Activated gamma-delta T cell treated with anti-CD3 and anti-CD28 coated beads, Interleukin-2, amount 50 U/mL, for 16 hours (primary cell): Measurements from ENCODE around the gene KCNMA1.

Experiments
- DNase-seq: peaks from one replicate; pipeline ENCODE4 v3.0.0-alpha.2; 2020; ENCODE audit warnings: low read depth

Gene KCNMA1

GRCh38 chr10:77485847-77486246 is 151.8 kb downstream of the KCNMA1 start:
- DNase-seq = no peak

DNA sequence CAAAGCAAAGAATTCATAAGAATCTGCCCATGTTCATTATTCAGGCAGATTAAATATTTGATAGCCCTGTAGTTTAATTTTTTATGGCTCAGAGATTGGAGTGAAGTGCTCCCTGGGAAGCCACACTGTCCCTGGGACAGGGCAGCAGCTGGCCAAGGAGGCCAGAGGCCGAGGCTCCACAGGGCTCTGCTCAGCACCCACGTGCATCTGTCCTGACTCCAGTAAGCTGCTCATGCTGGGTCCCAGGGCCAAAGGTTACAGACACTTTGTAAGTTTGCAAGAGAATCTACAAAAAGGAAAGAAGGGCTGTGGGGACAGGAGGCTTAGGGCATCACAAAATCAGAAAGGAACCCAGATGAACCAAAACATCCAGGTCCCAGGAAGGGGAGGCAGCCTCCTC is 155.5 kb downstream of the KCNMA1 start:
- no peak for DNase-seq

- DNase-seq = no peak
Observed at GRCh38 chr10:77479586-77479985, 158.0 kb downstream of the KCNMA1 start.

- DNase-seq = no peak
Observed at GRCh38 chr10:77478962-77479359, 158.6 kb downstream of the KCNMA1 start.

- DNase-seq = no peak
Observed at GRCh38 chr10:77478247-77478961, 159.2 kb downstream of the KCNMA1 start.

DNA sequence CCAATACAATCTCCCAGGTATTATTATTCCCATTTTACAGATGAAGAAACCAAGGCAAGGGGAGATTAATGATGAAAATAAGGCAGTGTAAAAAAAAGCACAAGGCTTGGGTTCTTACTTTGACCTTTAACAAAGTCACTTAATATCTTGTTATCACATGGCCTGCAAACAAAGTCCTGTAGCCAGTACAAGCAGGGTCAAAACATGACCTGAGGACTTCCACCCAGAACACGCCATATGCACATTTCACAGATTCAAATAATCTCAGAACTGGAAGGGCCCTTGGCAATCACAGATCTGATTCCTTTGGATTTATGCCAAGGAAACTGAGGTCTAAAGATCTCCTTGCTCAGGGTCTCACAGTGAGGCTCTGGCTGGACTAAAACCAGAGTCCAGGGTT is 162.1 kb downstream of the KCNMA1 start:
- no peak for DNase-seq

DNA sequence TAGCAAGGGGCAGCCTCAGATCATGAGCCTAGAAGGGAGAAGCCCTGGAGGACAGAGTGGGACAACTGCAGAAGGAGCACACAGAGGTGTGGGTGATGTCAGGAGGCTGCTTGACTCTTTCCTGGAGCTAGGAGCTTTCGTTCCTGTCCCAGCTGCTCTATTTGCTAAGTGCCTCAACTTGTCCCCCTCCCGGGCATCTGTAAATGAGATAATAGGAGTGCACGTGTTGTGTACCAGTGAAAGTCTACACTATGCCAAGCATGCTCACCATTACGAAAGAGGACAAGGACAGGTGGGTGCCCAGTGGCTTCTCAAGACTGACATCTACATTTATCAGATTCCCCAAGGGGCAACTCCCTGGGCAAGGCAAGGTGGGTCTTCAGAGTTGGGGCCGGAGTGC is 162.7 kb downstream of the KCNMA1 start:
- no peak for DNase-seq

DNA sequence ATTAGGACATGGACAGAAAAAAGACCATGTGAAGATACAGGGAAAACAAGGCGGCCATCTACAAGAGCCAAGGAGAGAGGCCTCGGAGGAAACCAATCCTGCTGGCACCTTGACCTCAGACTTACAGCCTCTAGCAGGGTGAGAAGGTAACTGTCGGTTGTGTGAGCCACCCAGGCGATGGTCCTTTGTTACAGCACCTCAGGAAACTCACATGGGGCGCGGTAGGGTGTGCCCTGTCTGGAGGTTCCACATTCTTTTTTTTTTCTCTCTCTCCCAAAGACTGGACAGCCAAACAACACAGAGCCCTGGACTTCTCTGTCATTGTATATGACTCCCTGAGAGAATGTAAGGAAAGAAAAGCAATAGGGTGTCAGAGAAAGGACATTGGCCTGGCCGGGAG is 163.2 kb downstream of the KCNMA1 start:
- DNase-seq = no peak

DNA sequence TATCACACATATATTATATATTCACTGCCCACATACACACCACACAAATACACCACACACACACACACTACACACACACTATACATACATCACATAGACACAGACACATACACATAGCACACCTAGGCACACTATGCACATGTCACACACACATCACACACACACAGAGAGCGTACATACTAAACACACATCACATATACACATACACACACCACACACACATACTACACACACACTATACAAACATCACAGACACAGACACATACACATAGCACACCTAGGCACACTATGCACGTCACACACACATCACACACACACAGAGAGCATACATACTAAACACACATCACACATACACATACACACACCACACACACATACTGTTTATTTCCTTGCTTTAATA is 165.5 kb downstream of the KCNMA1 start:
- no peak for DNase-seq

- DNase-seq = no peak
Observed at GRCh38 chr10:77471069-77471536, 166.5 kb downstream of the KCNMA1 start.

GRCh38 chr10:77467422-77467963 is 170.1 kb downstream of the KCNMA1 start:
- no peak for DNase-seq

DNA sequence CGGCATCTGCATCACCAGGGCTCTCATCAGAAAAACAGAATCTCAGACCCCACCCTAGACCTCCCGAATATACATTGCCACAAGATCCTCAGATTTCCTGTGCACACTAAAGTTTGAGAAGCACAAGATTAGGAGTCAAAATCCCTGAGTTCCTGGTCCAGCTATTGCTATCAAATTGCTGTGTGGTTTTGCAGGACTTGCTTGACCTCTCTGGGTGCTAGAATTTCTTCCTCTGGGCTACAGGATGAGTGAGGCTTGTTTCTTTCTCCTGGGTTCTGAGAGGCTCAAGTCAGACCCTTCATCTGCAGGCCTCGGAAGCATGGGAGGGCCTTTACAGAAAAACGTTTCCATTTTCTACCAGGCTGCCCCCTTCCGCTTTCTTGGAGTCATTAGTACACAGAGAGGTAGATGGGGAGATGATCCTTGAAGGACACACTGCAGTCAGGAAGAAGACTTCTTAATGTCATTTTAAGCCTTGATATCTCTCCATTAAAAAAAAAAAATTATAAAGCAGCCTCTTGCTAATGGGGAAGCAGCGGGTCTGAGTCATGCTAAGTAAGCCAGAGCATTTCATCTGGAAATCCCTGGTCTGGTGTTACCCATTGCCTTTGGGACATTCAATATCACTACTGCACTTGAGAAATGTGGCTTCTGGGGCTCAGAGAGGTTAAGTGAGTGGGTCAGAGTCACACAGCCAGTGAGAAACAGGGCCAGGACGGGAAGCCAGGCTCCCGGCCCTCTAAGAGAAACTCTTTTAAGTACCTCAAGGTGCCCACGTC is 173.5 kb downstream of the KCNMA1 start:
- DNase-seq = no peak

DNA sequence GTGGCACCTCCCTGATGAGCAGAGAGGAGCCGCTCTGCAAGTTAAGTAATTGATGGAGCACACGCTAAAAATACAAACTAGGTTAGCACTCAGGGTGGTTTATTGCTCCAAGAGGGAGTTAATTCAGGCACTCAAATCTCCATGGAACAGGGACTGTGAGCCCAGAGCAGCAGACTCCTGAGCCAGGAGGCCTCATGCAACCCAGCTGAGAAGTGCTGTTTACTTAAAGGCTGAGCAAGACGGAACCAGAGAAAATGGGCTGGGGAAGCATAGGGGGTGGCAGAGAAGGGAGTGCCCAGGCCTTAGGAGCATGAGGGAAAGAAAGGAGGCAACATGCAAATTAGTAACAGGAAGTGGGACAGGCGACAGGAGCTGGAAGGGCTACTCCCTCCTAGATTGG is 174.1 kb downstream of the KCNMA1 start:
- DNase-seq = no peak

DNA sequence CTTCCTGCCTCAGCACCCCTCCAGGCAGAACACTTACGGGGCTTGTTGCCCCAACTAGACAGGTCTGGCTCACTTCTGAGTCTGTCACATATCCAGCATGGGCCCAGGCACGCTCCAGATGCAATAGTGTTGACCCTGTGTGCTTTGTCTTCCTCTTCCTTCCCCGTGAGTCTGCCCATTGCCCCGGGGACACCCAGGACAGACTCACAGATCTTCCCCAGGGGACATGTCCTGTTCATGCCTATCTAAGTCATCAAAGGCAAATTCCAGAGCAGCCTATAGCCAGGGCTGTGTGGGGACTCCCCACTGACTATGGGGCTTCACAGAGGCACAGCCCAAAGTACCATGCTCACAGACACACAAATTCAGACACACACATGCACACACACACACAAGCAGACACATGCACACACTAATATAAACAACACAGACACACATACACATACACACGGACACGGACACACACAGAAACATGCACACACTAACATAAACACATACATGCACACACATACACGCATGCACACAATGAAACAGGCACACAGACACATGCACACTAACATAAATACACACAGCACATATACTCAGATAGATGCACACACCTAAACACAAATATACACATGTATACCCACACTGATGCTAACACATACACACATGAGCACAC is 175.8 kb downstream of the KCNMA1 start:
- no peak for DNase-seq

GRCh38 chr10:77459905-77460304 is 177.7 kb downstream of the KCNMA1 start:
- DNase-seq = no peak

DNA sequence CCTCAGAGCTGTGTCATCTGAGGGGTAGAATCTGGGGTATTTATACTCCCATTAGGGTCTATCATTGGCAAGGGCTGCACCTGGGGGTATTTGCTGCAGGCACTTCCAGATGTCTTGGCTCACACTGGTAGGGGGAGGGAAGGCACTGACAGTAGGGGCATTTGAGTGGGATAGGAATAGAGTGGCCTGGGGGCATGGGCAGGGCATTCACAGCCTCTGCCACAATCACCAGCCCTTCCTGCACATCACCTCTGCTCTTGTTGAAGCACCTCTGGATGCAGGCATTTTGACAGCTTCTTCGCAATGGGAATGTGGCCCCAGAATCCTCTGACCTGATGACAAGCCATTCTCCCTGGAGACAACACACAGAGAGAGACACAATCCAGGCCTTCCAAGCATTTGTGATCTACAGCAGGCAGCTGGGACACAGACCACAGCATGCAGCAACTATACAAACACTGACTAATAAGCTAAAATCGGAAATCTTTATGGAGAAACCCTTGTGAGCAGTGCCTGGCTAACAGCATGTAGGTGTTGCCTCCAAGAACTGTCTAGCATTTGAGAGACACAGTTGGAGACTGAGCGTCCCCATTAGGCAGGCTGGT is 178.5 kb downstream of the KCNMA1 start:
- DNase-seq = no peak

DNA sequence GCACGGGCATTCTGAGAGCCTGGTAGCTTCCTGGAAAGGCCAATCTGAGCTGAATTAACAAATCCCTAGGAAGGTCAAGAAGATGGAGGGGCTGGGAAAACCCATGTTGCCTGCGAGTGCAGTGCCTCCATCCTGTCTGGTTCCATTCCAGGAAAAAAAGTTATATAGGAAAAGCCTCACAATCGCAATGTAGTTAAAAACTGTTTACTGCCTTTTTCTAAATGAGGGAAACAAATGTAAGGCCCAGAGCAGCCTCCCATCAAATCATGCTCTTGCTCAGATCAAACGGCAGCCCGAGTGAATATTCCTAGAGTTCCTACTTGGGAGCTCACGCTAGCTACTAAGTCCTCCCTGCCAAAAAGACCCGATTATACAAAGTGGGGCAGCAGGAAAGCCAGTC is 179.9 kb downstream of the KCNMA1 start:
- no peak for DNase-seq

- DNase-seq = no peak
Observed at GRCh38 chr10:77457266-77457665, 180.3 kb downstream of the KCNMA1 start.

DNA sequence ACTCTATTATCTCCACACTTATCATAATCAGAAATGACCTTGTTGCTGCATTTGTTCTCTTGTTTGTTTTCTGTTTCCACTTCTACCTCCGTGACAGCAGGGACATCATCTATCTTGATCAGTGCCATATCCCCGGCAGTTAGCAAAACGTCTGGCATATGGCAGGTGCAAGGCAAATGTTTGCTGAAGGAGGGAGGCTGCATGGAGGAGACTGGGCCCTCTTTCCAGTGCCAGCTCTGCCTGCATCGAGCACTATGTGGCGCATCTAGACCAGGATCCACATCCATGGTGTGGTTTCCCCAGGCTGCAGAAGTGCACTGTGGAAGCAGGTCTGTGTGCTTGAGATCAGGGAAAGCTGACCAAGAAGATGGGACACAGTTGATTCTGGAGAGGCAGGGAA is 181.2 kb downstream of the KCNMA1 start:
- DNase-seq = no peak

- no peak for DNase-seq
Observed at GRCh38 chr10:77455561-77455960, 182.0 kb downstream of the KCNMA1 start.

DNA sequence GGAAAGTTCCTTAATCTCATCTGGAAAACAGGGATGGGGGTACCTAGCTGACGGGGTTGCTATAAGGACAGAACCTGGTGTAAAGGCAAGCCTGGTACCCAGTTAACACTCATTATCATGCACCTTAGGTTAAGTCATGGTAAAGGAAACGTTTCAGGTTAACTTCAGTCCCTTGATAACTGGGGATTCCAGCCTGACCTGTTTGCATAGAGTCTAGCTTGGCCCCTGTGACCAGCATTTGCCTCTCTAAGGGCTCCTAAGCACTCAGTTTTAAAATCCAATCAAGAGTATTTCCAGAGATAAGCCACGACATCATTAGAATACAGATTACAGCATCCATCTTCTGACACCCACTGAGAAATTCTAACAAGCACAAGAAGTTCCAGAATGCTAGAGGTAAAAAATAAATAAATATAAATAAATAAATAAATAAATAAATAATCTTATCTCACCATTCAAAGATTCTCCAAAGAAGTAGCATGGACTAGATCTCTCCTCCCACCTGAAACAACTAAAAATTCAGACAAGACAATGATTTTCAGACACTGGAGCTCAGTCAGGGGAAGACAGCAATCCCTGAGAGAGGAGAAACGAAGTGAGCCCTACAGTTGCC is 184.6 kb downstream of the KCNMA1 start:
- DNase-seq = no peak

DNA sequence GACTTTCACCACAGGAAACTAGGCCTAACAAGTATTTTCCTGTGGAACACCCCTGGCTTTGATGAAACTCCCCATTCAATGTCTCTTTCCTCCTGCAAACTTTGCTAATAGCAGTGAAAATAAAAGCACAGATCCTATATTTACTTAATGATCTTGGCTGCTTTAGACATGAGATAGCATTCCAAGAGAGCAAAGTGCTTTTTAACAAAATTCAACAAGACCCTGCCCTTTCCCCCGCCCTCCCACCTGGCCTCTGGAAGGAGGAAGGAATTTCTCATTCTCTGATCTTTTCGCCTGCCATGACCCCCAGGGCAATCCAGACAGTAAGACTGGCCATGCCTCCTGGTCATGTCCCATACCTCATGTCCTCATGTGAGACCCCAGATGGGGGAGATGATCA is 185.7 kb downstream of the KCNMA1 start:
- no peak for DNase-seq
